SK-N-SH treated with all-trans-retinoic acid at 6 μM for 48 hours (cell line): ENCODE data around the gene HIPK1.

Experiments used
- ARNTL ChIP-seq: fragments of 450-650 bp; formaldehyde crosslinking; IDR thresholded peaks from 2 replicates; pipeline ENCODE4 v1.5.0; 2020; ENCODE audit warnings: low read depth, mild to moderate bottlenecking, moderate library complexity, borderline replicate concordance
- OSR1 ChIP-seq: fragments of 250-450 bp; sonication (Bioruptor Pico); IDR thresholded peaks from 2 replicates; pipeline ENCODE4 v1.8.0; 2022; ENCODE audit warnings: moderate library complexity, mild to moderate bottlenecking, inconsistent platforms
- RARB ChIP-seq: fragments of 250-450 bp; sonication (Bioruptor Pico); IDR thresholded peaks from 2 replicates; pipeline ENCODE4 v1.8.0; 2021; ENCODE audit warnings: mild to moderate bottlenecking, moderate library complexity
- SNAI2 ChIP-seq: fragments of 250-450 bp; sonication (Bioruptor Pico); IDR thresholded peaks from 2 replicates; pipeline ENCODE4 v1.5.0; 2020; ENCODE audit warnings: mild to moderate bottlenecking, moderate library complexity
- TOX ChIP-seq: fragments of 250-450 bp; sonication (Bioruptor Pico); IDR thresholded peaks from 2 replicates; pipeline ENCODE4 v1.8.0; 2021; ENCODE audit warnings: mild to moderate bottlenecking, moderate library complexity, borderline replicate concordance
- ZC3H10 ChIP-seq: fragments of 250-450 bp; sonication (Bioruptor Pico); IDR thresholded peaks from 2 replicates; pipeline ENCODE4 v1.5.1; 2021; ENCODE audit warnings: mild to moderate bottlenecking, moderate library complexity
- ZFP3 ChIP-seq: fragments of 250-450 bp; sonication (Bioruptor Pico); IDR thresholded peaks from 2 replicates; pipeline ENCODE4 v1.5.0; 2020; ENCODE audit warnings: mild to moderate bottlenecking, moderate library complexity
- ZFP30 ChIP-seq: fragments of 450-650 bp; formaldehyde crosslinking; IDR thresholded peaks from 2 replicates; pipeline ENCODE4 v1.5.0; 2022; ENCODE audit warnings: mild to moderate bottlenecking, moderate library complexity
- ZNF565 ChIP-seq: fragments of 450-650 bp; formaldehyde crosslinking; conservative IDR thresholded peaks from 2 replicates; pipeline ENCODE4 v1.5.0; 2020; ENCODE audit warnings: low read depth, mild to moderate bottlenecking, moderate library complexity
- TF ChIP-seq, protein P1 (sequence below): fragments of 250-450 bp; sonication (Bioruptor Pico); IDR thresholded peaks from 2 replicates; pipeline ENCODE4 v1.8.0; 2020; ENCODE audit warnings: mild to moderate bottlenecking, moderate library complexity, borderline replicate concordance
- TF ChIP-seq, protein P2 (sequence below): fragments of 250-450 bp; sonication (Bioruptor Pico); IDR thresholded peaks from 2 replicates; pipeline ENCODE4 v1.5.0; 2020; ENCODE audit warnings: mild to moderate bottlenecking, moderate library complexity

DNA sequence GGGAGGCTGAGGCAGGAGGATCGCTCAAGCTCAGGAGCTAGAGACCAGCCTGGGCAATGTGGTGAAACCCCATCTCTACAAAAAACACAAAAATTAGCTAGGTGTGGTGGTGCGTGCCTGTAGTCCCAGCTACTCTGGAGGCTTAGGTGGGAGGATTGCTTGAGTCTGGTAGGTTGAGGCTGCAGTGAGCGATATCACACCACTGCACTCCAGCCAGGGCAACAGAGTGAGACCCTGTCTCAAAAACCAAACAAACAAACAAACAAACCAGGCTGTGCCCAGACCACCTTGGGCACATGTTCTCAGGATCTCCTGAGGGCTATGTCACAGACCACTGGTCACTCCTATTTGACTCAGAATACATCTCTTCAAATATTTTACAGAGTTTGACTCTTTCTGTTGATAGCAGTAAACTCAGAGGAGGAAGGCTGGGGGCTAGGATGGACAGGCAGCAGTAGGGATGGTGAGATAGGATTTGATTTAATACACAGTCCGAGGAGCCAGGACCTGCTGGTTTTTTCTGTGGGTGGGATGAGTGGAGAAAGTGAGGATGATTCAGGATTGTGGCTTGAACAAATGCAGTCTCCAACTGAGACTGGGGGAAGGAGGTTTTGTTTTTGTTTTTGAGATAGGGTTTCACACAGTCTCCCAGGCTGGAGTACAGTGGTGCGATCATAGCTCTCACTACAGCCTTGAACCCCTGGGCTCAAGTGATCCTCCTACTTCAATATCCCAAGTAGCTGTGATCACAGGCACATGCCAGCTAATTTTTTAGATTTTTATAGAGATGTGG lies 96.7 kb downstream of the HIPK1 start:
- TF ChIP-seq, protein P1, sequence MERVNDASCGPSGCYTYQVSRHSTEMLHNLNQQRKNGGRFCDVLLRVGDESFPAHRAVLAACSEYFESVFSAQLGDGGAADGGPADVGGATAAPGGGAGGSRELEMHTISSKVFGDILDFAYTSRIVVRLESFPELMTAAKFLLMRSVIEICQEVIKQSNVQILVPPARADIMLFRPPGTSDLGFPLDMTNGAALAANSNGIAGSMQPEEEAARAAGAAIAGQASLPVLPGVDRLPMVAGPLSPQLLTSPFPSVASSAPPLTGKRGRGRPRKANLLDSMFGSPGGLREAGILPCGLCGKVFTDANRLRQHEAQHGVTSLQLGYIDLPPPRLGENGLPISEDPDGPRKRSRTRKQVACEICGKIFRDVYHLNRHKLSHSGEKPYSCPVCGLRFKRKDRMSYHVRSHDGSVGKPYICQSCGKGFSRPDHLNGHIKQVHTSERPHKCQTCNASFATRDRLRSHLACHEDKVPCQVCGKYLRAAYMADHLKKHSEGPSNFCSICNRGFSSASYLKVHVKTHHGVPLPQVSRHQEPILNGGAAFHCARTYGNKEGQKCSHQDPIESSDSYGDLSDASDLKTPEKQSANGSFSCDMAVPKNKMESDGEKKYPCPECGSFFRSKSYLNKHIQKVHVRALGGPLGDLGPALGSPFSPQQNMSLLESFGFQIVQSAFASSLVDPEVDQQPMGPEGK (CRISPR knock-in tag), result no peak
- TF ChIP-seq, protein P2, sequence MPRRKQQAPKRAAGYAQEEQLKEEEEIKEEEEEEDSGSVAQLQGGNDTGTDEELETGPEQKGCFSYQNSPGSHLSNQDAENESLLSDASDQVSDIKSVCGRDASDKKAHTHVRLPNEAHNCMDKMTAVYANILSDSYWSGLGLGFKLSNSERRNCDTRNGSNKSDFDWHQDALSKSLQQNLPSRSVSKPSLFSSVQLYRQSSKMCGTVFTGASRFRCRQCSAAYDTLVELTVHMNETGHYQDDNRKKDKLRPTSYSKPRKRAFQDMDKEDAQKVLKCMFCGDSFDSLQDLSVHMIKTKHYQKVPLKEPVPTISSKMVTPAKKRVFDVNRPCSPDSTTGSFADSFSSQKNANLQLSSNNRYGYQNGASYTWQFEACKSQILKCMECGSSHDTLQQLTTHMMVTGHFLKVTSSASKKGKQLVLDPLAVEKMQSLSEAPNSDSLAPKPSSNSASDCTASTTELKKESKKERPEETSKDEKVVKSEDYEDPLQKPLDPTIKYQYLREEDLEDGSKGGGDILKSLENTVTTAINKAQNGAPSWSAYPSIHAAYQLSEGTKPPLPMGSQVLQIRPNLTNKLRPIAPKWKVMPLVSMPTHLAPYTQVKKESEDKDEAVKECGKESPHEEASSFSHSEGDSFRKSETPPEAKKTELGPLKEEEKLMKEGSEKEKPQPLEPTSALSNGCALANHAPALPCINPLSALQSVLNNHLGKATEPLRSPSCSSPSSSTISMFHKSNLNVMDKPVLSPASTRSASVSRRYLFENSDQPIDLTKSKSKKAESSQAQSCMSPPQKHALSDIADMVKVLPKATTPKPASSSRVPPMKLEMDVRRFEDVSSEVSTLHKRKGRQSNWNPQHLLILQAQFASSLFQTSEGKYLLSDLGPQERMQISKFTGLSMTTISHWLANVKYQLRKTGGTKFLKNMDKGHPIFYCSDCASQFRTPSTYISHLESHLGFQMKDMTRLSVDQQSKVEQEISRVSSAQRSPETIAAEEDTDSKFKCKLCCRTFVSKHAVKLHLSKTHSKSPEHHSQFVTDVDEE (CRISPR knock-in tag), result no peak
- TF ChIP-seq ZNF565 (CRISPR knock-in tag) (no peak), ZFP3 (no peak), ARNTL (CRISPR knock-in tag) (no peak), ZC3H10 (CRISPR knock-in tag) (no peak), OSR1 (CRISPR knock-in tag) (no peak), RARB (no peak), TOX (CRISPR knock-in tag) (no peak), SNAI2 (no peak), ZFP30 (no peak)
